ENCODE data around the gene ZNF276. TPM values are rescaled to one million over a fixed set of nuclear protein-coding genes. Genes with fewer than 3 reads are reported as not detected.
A peak's percentile ranks its signal among the peaks of the same experiment; 100 is the strongest.

The ZNF276 gene
- total RNA-seq, 4 donors from 2014 or later = 16.7 to 45.8 (median 18.2) TPM

GRCh38 chr16:89716493-89716892, 4.8 kb upstream of the ZNF276 start:
- Histone ChIP-seq H3K27ac (no peak overlapping the region), H3K4me3 (no peak overlapping the region), H3K4me1 (peaks cover 0 to 29% (median 12%) of the 10 kb centered on the region in 3 donors), H3K27me3 (peaks cover 9% of the 10 kb centered on the region), H3K36me3 (peaks cover 0 to 10% of the 10 kb centered on the region in 2 donors), H3K9me3 (no peaks in the 10 kb centered on the region)
- no peak for ATAC-seq
- TF ChIP-seq EP300 (IDR thresholded peaks at IDR 0.05) (no peak), CTCF (IDR thresholded peaks at IDR 0.05) (no peak), POLR2AphosphoS5 (IDR thresholded peaks at IDR 0.05) (no peak), POLR2A (IDR thresholded peaks at IDR 0.05) (no peak)
- WGBS, 2 donors (ENCODE audit: low coverage in 1 of 2) = 100% methylated on average over 1 of the region's 15 CpGs; no CpG with 5 or more reads in 1 of the 2 donors

GRCh38 chr16:89716916-89717687, 4.2 kb upstream of the ZNF276 start:
- Histone ChIP-seq H3K27ac (no peak overlapping the region), H3K36me3 (peaks cover 0 to 10% of the 10 kb centered on the region in 2 donors), H3K4me3 (no peak overlapping the region), H3K27me3 (peaks cover 7% of the 10 kb centered on the region), H3K4me1 (peaks cover 0 to 29% (median 7%) of the 10 kb centered on the region in 3 donors), H3K9me3 (no peaks in the 10 kb centered on the region)
- TF ChIP-seq CTCF (IDR thresholded peaks at IDR 0.05) (no peak), POLR2AphosphoS5 (IDR thresholded peaks at IDR 0.05) (no peak), POLR2A (IDR thresholded peaks at IDR 0.05) (no peak), EP300 (IDR thresholded peaks at IDR 0.05) (no peak)
- no peak for ATAC-seq
- WGBS, 2 donors (ENCODE audit: low coverage in 1 of 2) = 77% methylated on average over 3 of the region's 29 CpGs; no CpG with 5 or more reads in 1 of the 2 donors

- no peak overlapping the region for H3K4me3 ChIP-seq
- no peak for ATAC-seq
- no peak for TF ChIP-seq EP300 (IDR thresholded peaks at IDR 0.05)
- no peak for TF ChIP-seq POLR2A (IDR thresholded peaks at IDR 0.05)
- TF ChIP-seq POLR2AphosphoS5 (IDR thresholded peaks at IDR 0.05) = no peak
- no peak for TF ChIP-seq CTCF (IDR thresholded peaks at IDR 0.05)
These were observed 3.4 kb upstream of the ZNF276 start for GRCh38 chr16:89717688-89718505.

GRCh38 chr16:89720551-89720812, 855 bp upstream of the ZNF276 start:
- Histone ChIP-seq H3K27me3 (no peaks in the 10 kb centered on the region), H3K4me3 (peak overlapping the region; percentile 84 to 86), H3K9me3 (no peaks in the 10 kb centered on the region), H3K4me1 (peaks cover 0 to 51% (median 27%) of the 10 kb centered on the region in 3 donors), H3K36me3 (peaks cover 0 to 37% of the 10 kb centered on the region in 2 donors), H3K27ac (peak overlapping the region; percentile 90 to 94 (median 93))
- no CpG with 5 or more reads among the region's 29 CpGs for WGBS, 2 donors (ENCODE audit: low coverage in 1 of 2)
- no peak for TF ChIP-seq POLR2A (IDR thresholded peaks at IDR 0.05)
- TF ChIP-seq EP300 (IDR thresholded peaks at IDR 0.05) = no peak
- TF ChIP-seq CTCF (IDR thresholded peaks at IDR 0.05) = no peak
- TF ChIP-seq POLR2AphosphoS5 (IDR thresholded peaks at IDR 0.05) = no peak
- peak; percentile 24 for ATAC-seq

More at GRCh38 chr16:89717688-89718505, 3.4 kb upstream of the ZNF276 start:
- H3K27ac ChIP-seq = no peak overlapping the region
- H3K4me1 ChIP-seq = peaks cover 0 to 33% (median 15%) of the 10 kb centered on the region in 3 donors
- no peaks in the 10 kb centered on the region for H3K9me3 ChIP-seq
- 73 to 83% methylated on average over 3 to 17 of the region's 24 CpGs for WGBS, 2 donors (ENCODE audit: low coverage in 1 of 2)
- H3K27me3 ChIP-seq = no peaks in the 10 kb centered on the region
- H3K36me3 ChIP-seq = peaks cover 0 to 12% of the 10 kb centered on the region in 2 donors

All from gastroesophageal sphincter (tissue), 4 donors.